Uterus (tissue), 4 donors: Measurements from ENCODE around the gene TMEM98. TPM values are rescaled to one million over a fixed set of nuclear protein-coding genes. Genes with fewer than 3 reads are reported as not detected.
"Not testable (repeated sequence)": the region's sequence is repeated elsewhere in the genome, so short reads cannot be mapped to it uniquely, and the experiment has no call there.

ENCODE experiments used
- DNase-seq, 2 donors: peaks; one replicate each; pipeline ENCODE4 v3.0.0-alpha.2; 2019 to 2020
- H3K27ac ChIP-seq, 2 donors: fragments of 200-600 bp; sonication (generic); 1 replicate in 1 of 2; 2 replicates in 1 of 2; pipeline ENCODE4 v1.5.1; 2016 to 2018
- H3K27me3 ChIP-seq, 2 donors: fragments of 200-600 bp; sonication (generic); one replicate each; pipeline ENCODE4 v1.5.1; 2018 to 2019; ENCODE audit warnings: control low read depth in 1 of 2
- H3K36me3 ChIP-seq, 2 donors: fragments of 200-600 bp; sonication (generic); one replicate each; pipeline ENCODE4 v1.5.1; 2019; ENCODE audit warnings: control low read depth in 1 of 2
- H3K4me1 ChIP-seq, 2 donors: fragments of 200-600 bp; sonication (generic); one replicate each; pipeline ENCODE4 v1.5.1; 2018 to 2019; ENCODE audit warnings: control low read depth in 1 of 2
- H3K4me3 ChIP-seq, 2 donors: fragments of 200-600 bp; sonication (generic); 1 replicate in 1 of 2; 2 replicates in 1 of 2; pipeline ENCODE4 v1.5.1; 2018 to 2019; ENCODE audit warnings: mild to moderate bottlenecking in 1 of 2
- H3K9me3 ChIP-seq, 2 donors: fragments of 200-600 bp; sonication (generic); one replicate each; pipeline ENCODE4 v1.5.1; 2019; ENCODE audit warnings: control low read depth in 1 of 2
- CTCF ChIP-seq, 4 experiments: fragments of 200-600 bp in 2 of 4; fragments of 450-650 bp in 2 of 4; sonication (generic) in 2 of 4; IDR thresholded peaks; one replicate each; pipeline ENCODE4 v1.5.1; 2016 to 2019; ENCODE audit warnings: antibody characterized with exemption in 4 of 4, mild to moderate bottlenecking in 2 of 4, moderate library complexity in 1 of 4
- POLR2A ChIP-seq, 2 donors: fragments of 450-650 bp; IDR thresholded peaks; one replicate each; pipeline ENCODE4 v1.6.1; 2016; ENCODE audit warnings: antibody characterized with exemption in 2 of 2, mild to moderate bottlenecking in 1 of 2, moderate library complexity in 1 of 2
- intact Hi-C: fragments of 100-400 bp; cut with DNase I; formaldehyde crosslinking; loops from one replicate; pipeline ENCODE4 v1.15.1; 2023; ENCODE audit warnings: low total_unique reads
- total RNA-seq, 4 donors: library from RNA; depleted of rRNA in 3 of 4; stranded (reverse); fragments of >200 nt in 3 of 4; gene quantifications; one replicate each; pipeline versions ENCODE4 v1.1.0 to v1.2.4, GENCODE V29; 2014 to 2023
- donor health status: DM: yes; HTN: yes; CAD: no.

Gene TMEM98
- total RNA-seq, 4 donors from 2014 or later, result 87.8 to 176 (median 130) TPM

- intact Hi-C loops, result no loop called here
- Histone ChIP-seq H3K36me3 (no peaks in the 10 kb centered on the region), H3K27ac (no peak overlapping the region), H3K27me3 (no peaks in the 10 kb centered on the region), H3K4me1 (no peaks in the 10 kb centered on the region), H3K9me3 (no peaks in the 10 kb centered on the region), H3K4me3 (no peak overlapping the region)
- no peak for DNase-seq
- TF ChIP-seq POLR2A (IDR thresholded peaks at IDR 0.05) (no peak), CTCF (IDR thresholded peaks at IDR 0.05) (no peak)
These were observed 11.8 kb upstream of the TMEM98 start for GRCh38 chr17:32916134-32916533.

DNA sequence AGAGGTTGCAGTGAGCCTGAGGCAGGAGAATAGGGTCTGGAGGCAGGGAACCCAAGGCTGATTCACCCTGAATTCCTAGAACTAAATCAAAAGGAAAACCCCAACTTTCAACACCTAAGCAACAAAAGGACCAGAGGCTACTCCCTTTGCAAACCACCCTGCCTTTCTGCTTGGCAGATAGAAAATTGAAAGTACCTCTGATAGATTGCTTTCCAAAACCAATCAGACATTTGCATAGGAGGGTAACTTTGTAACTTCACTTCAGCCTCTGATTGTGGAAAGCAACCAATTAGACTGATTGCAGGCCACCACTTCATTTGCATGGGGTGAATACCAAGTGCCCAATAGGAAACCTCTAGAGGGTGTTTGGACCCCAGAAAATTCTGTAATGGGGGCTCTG lies 10.9 kb upstream of the TMEM98 start:
- H3K4me1 ChIP-seq, result no peaks in the 10 kb centered on the region
- intact Hi-C loops, result no loop called here
- no peak overlapping the region for H3K27ac ChIP-seq
- TF ChIP-seq CTCF (IDR thresholded peaks at IDR 0.05), result no peak
- no peak for TF ChIP-seq POLR2A (IDR thresholded peaks at IDR 0.05)
- no peaks in the 10 kb centered on the region for H3K9me3 ChIP-seq
- no peak for DNase-seq
- H3K4me3 ChIP-seq, result no peak overlapping the region
- no peaks in the 10 kb centered on the region for H3K27me3 ChIP-seq
- H3K36me3 ChIP-seq, result no peaks in the 10 kb centered on the region

- no peak overlapping the region for H3K4me3 ChIP-seq
- H3K27ac ChIP-seq, result no peak overlapping the region
- TF ChIP-seq POLR2A (IDR thresholded peaks at IDR 0.05), result no peak
- TF ChIP-seq CTCF (IDR thresholded peaks at IDR 0.05), result no peak
- DNase-seq, result no peak
- H3K9me3 ChIP-seq, result no peaks in the 10 kb centered on the region
- no peaks in the 10 kb centered on the region for H3K27me3 ChIP-seq
- intact Hi-C loops, result no loop called here
- H3K4me1 ChIP-seq, result no peaks in the 10 kb centered on the region
- H3K36me3 ChIP-seq, result no peaks in the 10 kb centered on the region
These were observed 10.1 kb upstream of the TMEM98 start for GRCh38 chr17:32917842-32918241.

GRCh38 chr17:32919876-32920275 lies 8.1 kb upstream of the TMEM98 start:
- DNase-seq, H3K36me3 ChIP-seq, H3K27ac ChIP-seq, H3K4me3 ChIP-seq, H3K4me1 ChIP-seq, H3K9me3 ChIP-seq, intact Hi-C loops, H3K27me3 ChIP-seq: not testable (repeated sequence)

- Histone ChIP-seq H3K4me3 (no peak overlapping the region), H3K36me3 (no peaks in the 10 kb centered on the region), H3K27me3 (no peaks in the 10 kb centered on the region), H3K4me1 (no peaks in the 10 kb centered on the region), H3K27ac (no peak overlapping the region), H3K9me3 (no peaks in the 10 kb centered on the region)
- intact Hi-C loops, result no loop called here
- TF ChIP-seq POLR2A (IDR thresholded peaks at IDR 0.05), result no peak
- no peak for TF ChIP-seq CTCF (IDR thresholded peaks at IDR 0.05)
- DNase-seq, result no peak
These were observed 7.7 kb upstream of the TMEM98 start for GRCh38 chr17:32920293-32920692.

DNA sequence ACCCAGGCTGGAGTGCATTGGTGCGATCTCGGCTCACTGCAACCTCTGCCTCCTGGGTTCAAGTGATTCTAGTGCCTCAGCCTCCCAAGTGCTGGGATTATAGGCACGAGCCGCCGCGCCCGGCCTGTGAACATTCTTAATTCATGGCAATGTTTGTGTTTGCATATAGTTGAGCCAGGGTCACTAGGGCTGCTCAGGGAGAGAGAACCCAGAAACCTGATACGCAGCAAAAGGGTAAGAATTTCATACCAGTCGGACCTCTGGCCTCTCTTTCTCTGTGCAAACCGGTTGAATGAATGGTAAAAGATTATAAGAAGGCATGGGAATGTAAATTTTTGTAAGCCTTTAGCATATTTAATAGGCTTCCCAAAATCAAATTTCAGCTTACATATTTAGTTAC lies 6.9 kb upstream of the TMEM98 start:
- Histone ChIP-seq H3K36me3 (no peaks in the 10 kb centered on the region), H3K4me3 (no peak overlapping the region), H3K4me1 (no peaks in the 10 kb centered on the region), H3K9me3 (no peaks in the 10 kb centered on the region), H3K27me3 (no peaks in the 10 kb centered on the region), H3K27ac (no peak overlapping the region)
- intact Hi-C loops, result no loop called here
- no peak for DNase-seq
- TF ChIP-seq CTCF (IDR thresholded peaks at IDR 0.05), result no peak
- no peak for TF ChIP-seq POLR2A (IDR thresholded peaks at IDR 0.05)

DNA sequence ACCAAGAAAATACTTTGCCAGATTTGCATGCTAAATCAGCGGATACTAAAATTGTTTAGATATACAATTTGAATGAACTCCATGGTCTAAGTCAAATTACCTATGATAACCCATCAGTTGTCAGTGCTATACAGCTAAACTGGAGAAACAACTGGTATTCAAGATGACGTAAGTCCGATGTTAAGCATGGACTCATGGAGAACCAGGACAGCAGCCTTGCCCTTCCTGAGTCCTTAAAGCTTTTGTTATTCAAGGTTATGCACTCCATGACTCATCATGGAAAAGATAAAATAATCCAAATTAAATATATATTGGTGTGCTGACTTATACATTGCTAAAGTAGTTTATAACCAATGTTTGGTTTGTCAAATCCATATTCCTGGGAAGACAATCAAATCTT lies 4.0 kb upstream of the TMEM98 start:
- H3K27me3 ChIP-seq, H3K36me3 ChIP-seq, DNase-seq, H3K4me1 ChIP-seq, H3K4me3 ChIP-seq, H3K9me3 ChIP-seq, H3K27ac ChIP-seq, intact Hi-C loops: not testable (repeated sequence)
